HEK293 (cell line): Measurements from ENCODE around the gene TGIF1.

Experiments
- FEZF1 ChIP-seq: fragments of 450-650 bp; formaldehyde crosslinking; IDR thresholded peaks from 2 replicates; pipeline ENCODE4 v1.5.1; 2016; ENCODE audit warnings: missing biosample characterization, missing genetic modification characterization
- GFI1B ChIP-seq: fragments of 450-650 bp; formaldehyde crosslinking; IDR thresholded peaks from 2 replicates; pipeline ENCODE4 v1.5.1; 2016; ENCODE audit warnings: missing biosample characterization, missing genetic modification characterization
- GLI4 ChIP-seq: fragments of 450-650 bp; formaldehyde crosslinking; IDR thresholded peaks from 2 replicates; pipeline ENCODE4 v1.5.1; 2016; ENCODE audit warnings: missing biosample characterization, missing genetic modification characterization
- GLIS2 ChIP-seq: fragments of 450-650 bp; formaldehyde crosslinking; IDR thresholded peaks from 2 replicates; pipeline ENCODE4 v1.5.1; 2016; ENCODE audit warnings: missing biosample characterization, missing genetic modification characterization
- REPIN1 ChIP-seq: fragments of 450-650 bp; formaldehyde crosslinking; IDR thresholded peaks from 2 replicates; pipeline ENCODE4 v1.5.1; 2017; ENCODE audit warnings: missing biosample characterization, missing genetic modification characterization, low read depth
- SETDB1 ChIP-seq: IDR thresholded peaks from one replicate; pipeline ENCODE4 v1.6.1; 2017; ENCODE audit warnings: mild to moderate bottlenecking, low read length, moderate library complexity, mixed read lengths; ENCODE audit not compliant: insufficient read length
- TCF7L2 ChIP-seq: IDR thresholded peaks from 2 replicates; pipeline ENCODE4 v1.6.1; 2011; ENCODE audit warnings: low read depth, mild to moderate bottlenecking, inconsistent platforms, low read length, moderate library complexity, borderline replicate concordance
- WT1 ChIP-seq: fragments of 450-650 bp; formaldehyde crosslinking; IDR thresholded peaks from 2 replicates; pipeline ENCODE4 v1.5.1; 2016; ENCODE audit warnings: missing biosample characterization, missing genetic modification characterization
- ZFP41 ChIP-seq: fragments of 450-650 bp; formaldehyde crosslinking; IDR thresholded peaks from 2 replicates; pipeline ENCODE4 v1.5.1; 2016; ENCODE audit warnings: missing biosample characterization, missing genetic modification characterization, borderline replicate concordance
- ZNF146 ChIP-seq: fragments of 450-650 bp; formaldehyde crosslinking; IDR thresholded peaks from 2 replicates; pipeline ENCODE4 v1.5.1; 2016; ENCODE audit warnings: missing biosample characterization, missing genetic modification characterization
- ZNF169 ChIP-seq: fragments of 450-650 bp; formaldehyde crosslinking; IDR thresholded peaks from 2 replicates; pipeline ENCODE4 v1.5.1; 2016; ENCODE audit warnings: missing biosample characterization, missing genetic modification characterization
- ZNF202 ChIP-seq: fragments of 450-650 bp; formaldehyde crosslinking; IDR thresholded peaks from 2 replicates; pipeline ENCODE4 v1.5.1; 2016; ENCODE audit warnings: missing biosample characterization, missing genetic modification characterization, borderline replicate concordance
- ZNF391 ChIP-seq: fragments of 450-650 bp; formaldehyde crosslinking; IDR thresholded peaks from 2 replicates; pipeline ENCODE4 v1.5.1; 2016; ENCODE audit warnings: low read depth, missing biosample characterization, missing genetic modification characterization, borderline replicate concordance
- ZNF416 ChIP-seq: fragments of 450-650 bp; formaldehyde crosslinking; IDR thresholded peaks from 2 replicates; pipeline ENCODE4 v1.5.1; 2016; ENCODE audit warnings: missing biosample characterization, missing genetic modification characterization
- ZNF426 ChIP-seq: fragments of 450-650 bp; formaldehyde crosslinking; IDR thresholded peaks from 2 replicates; pipeline ENCODE4 v1.5.1; 2017; ENCODE audit warnings: missing biosample characterization, missing genetic modification characterization, mild to moderate bottlenecking, inconsistent platforms, moderate library complexity
- ZNF530 ChIP-seq: fragments of 450-650 bp; formaldehyde crosslinking; IDR thresholded peaks from 2 replicates; pipeline ENCODE4 v1.5.1; 2016; ENCODE audit warnings: low read depth, missing biosample characterization, missing genetic modification characterization
- ZNF560 ChIP-seq: fragments of 450-650 bp; formaldehyde crosslinking; IDR thresholded peaks from 2 replicates; pipeline ENCODE4 v1.5.1; 2017; ENCODE audit warnings: missing biosample characterization, missing genetic modification characterization, borderline replicate concordance
- ZNF610 ChIP-seq: fragments of 450-650 bp; formaldehyde crosslinking; IDR thresholded peaks from 2 replicates; pipeline ENCODE4 v1.5.1; 2016; ENCODE audit warnings: missing biosample characterization, missing genetic modification characterization, borderline replicate concordance
- ZNF654 ChIP-seq: fragments of 450-650 bp; formaldehyde crosslinking; IDR thresholded peaks from 2 replicates; pipeline ENCODE4 v1.5.1; 2016; ENCODE audit warnings: low read depth, missing biosample characterization, missing genetic modification characterization
- ZNF664 ChIP-seq: fragments of 450-650 bp; formaldehyde crosslinking; IDR thresholded peaks from 2 replicates; pipeline ENCODE4 v1.5.1; 2016; ENCODE audit warnings: missing biosample characterization, missing genetic modification characterization
- ZNF677 ChIP-seq: fragments of 450-650 bp; IDR thresholded peaks from 2 replicates; pipeline ENCODE4 v1.5.0; 2018; ENCODE audit warnings: missing biosample characterization, mild to moderate bottlenecking, missing genetic modification characterization, moderate library complexity
- ZNF791 ChIP-seq: fragments of 450-650 bp; formaldehyde crosslinking; IDR thresholded peaks from 2 replicates; pipeline ENCODE4 v1.5.1; 2016; ENCODE audit warnings: missing biosample characterization, missing genetic modification characterization
- ZNF837 ChIP-seq: fragments of 450-650 bp; formaldehyde crosslinking; IDR thresholded peaks from 2 replicates; pipeline ENCODE4 v1.5.1; 2016; ENCODE audit warnings: missing biosample characterization, missing genetic modification characterization
- TF ChIP-seq, protein P1 (sequence below): IDR thresholded peaks from 2 replicates; pipeline ENCODE4 v1.6.1; 2011; ENCODE audit warnings: mild to moderate bottlenecking, low read depth, low read length, borderline replicate concordance
- TF ChIP-seq, protein P2 (sequence below): fragments of 450-650 bp; formaldehyde crosslinking; IDR thresholded peaks from 2 replicates; pipeline ENCODE4; 2016; ENCODE audit warnings: missing biosample characterization, missing genetic modification characterization
- TF ChIP-seq, protein P3 (sequence below): fragments of 450-650 bp; formaldehyde crosslinking; IDR thresholded peaks from 2 replicates; pipeline ENCODE4 v1.5.1; 2016; ENCODE audit warnings: missing biosample characterization, missing genetic modification characterization
- TF ChIP-seq, protein P4 (sequence below): fragments of 450-650 bp; formaldehyde crosslinking; IDR thresholded peaks from 2 replicates; pipeline ENCODE4 v1.5.1; 2016; ENCODE audit warnings: missing biosample characterization, missing genetic modification characterization, low read depth
- TF ChIP-seq, protein P5 (sequence below): fragments of 450-650 bp; formaldehyde crosslinking; IDR thresholded peaks from 2 replicates; pipeline ENCODE4 v1.5.1; 2016; ENCODE audit warnings: missing biosample characterization, missing genetic modification characterization

TGIF1 gene

DNA sequence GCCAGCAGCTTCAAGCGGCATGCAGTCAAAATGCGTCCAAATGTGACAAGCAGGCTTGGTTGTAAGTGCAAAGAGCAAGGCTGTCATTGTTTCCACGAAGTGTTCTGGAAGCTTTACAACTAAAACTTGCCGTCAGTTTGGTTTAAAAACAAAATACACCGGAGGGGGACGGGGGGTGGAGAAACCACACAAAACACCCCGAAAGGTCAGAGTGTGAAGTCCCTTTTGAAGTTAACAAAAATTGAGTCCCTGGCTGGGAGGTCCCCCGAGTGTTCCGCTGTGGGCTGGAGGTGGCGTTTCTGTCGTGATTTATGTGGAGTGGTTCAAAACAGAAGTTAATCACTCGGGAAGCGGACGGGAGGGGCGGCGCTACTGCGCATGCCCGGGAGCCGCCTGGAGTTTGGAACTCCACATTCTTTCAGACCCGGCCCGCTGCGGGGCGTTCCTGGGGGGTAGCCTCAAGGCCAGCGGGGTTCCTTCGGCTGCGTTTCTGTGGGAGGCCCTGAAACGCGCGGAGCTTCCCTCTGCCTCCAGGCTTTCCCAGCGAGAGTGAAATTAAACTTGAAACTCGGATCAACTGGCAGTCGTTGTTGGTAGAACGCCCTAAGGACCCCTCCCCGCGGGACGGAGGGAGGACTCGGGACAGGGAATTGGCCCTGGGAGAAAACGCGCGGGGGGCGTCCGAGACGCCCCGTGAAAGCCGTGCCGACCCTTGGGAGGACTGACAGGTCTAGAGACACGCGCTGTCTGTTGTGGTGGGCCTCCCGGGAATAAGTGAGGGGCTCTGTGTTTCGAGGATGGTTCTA lies 1.4 kb downstream of the TGIF1 start (continued):
- TF ChIP-seq ZNF202 (tag by site-specific recombination) = no peak
- no peak for TF ChIP-seq ZFP41 (tag by site-specific recombination)
- TF ChIP-seq, protein P1, sequence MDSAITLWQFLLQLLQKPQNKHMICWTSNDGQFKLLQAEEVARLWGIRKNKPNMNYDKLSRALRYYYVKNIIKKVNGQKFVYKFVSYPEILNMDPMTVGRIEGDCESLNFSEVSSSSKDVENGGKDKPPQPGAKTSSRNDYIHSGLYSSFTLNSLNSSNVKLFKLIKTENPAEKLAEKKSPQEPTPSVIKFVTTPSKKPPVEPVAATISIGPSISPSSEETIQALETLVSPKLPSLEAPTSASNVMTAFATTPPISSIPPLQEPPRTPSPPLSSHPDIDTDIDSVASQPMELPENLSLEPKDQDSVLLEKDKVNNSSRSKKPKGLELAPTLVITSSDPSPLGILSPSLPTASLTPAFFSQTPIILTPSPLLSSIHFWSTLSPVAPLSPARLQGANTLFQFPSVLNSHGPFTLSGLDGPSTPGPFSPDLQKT = no peak
- no peak for TF ChIP-seq SETDB1
- no peak for TF ChIP-seq ZNF426 (tag by site-specific recombination)
- peak; percentile 78 for TF ChIP-seq FEZF1 (tag by site-specific recombination)
- TF ChIP-seq, protein P2, sequence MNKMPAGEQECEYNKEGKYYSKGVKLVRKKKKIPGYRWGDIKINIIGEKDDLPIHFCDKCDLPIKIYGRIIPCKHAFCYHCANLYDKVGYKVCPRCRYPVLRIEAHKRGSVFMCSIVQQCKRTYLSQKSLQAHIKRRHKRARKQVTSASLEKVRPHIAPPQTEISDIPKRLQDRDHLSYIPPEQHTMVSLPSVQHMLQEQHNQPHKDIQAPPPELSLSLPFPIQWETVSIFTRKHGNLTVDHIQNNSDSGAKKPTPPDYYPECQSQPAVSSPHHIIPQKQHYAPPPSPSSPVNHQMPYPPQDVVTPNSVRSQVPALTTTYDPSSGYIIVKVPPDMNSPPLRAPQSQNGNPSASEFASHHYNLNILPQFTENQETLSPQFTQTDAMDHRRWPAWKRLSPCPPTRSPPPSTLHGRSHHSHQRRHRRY (tag by site-specific recombination) = no peak
- no peak for TF ChIP-seq GLI4 (tag by site-specific recombination)
- no peak for TF ChIP-seq ZNF146 (tag by site-specific recombination)
- TF ChIP-seq ZNF664 (tag by site-specific recombination) = no peak
- TF ChIP-seq ZNF530 (tag by site-specific recombination) = no peak
- TF ChIP-seq ZNF169 (tag by site-specific recombination) = no peak
- peak; percentile 98 for TF ChIP-seq GLIS2 (tag by site-specific recombination)
- TF ChIP-seq REPIN1 (tag by site-specific recombination) = no peak
- no peak for TF ChIP-seq ZNF654 (tag by site-specific recombination)
- TF ChIP-seq, protein P3, sequence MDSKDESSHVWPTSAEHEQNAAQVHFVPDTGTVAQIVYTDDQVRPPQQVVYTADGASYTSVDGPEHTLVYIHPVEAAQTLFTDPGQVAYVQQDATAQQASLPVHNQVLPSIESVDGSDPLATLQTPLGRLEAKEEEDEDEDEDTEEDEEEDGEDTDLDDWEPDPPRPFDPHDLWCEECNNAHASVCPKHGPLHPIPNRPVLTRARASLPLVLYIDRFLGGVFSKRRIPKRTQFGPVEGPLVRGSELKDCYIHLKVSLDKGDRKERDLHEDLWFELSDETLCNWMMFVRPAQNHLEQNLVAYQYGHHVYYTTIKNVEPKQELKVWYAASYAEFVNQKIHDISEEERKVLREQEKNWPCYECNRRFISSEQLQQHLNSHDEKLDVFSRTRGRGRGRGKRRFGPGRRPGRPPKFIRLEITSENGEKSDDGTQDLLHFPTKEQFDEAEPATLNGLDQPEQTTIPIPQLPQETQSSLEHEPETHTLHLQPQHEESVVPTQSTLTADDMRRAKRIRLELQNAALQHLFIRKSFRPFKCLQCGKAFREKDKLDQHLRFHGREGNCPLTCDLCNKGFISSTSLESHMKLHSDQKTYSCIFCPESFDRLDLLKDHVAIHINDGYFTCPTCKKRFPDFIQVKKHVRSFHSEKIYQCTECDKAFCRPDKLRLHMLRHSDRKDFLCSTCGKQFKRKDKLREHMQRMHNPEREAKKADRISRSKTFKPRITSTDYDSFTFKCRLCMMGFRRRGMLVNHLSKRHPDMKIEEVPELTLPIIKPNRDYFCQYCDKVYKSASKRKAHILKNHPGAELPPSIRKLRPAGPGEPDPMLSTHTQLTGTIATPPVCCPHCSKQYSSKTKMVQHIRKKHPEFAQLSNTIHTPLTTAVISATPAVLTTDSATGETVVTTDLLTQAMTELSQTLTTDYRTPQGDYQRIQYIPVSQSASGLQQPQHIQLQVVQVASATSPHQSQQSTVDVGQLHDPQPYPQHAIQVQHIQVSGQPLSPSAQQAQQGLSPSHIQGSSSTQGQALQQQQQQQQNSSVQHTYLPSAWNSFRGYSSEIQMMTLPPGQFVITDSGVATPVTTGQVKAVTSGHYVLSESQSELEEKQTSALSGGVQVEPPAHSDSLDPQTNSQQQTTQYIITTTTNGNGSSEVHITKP (tag by site-specific recombination) = peak; percentile 8
- no peak for TF ChIP-seq ZNF560 (tag by site-specific recombination)
- TF ChIP-seq ZNF416 (tag by site-specific recombination) = no peak
- no peak for TF ChIP-seq ZNF791 (tag by site-specific recombination)
- TF ChIP-seq, protein P4, sequence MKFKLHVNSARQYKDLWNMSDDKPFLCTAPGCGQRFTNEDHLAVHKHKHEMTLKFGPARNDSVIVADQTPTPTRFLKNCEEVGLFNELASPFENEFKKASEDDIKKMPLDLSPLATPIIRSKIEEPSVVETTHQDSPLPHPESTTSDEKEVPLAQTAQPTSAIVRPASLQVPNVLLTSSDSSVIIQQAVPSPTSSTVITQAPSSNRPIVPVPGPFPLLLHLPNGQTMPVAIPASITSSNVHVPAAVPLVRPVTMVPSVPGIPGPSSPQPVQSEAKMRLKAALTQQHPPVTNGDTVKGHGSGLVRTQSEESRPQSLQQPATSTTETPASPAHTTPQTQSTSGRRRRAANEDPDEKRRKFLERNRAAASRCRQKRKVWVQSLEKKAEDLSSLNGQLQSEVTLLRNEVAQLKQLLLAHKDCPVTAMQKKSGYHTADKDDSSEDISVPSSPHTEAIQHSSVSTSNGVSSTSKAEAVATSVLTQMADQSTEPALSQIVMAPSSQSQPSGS (tag by site-specific recombination) = no peak
- TF ChIP-seq, protein P5, sequence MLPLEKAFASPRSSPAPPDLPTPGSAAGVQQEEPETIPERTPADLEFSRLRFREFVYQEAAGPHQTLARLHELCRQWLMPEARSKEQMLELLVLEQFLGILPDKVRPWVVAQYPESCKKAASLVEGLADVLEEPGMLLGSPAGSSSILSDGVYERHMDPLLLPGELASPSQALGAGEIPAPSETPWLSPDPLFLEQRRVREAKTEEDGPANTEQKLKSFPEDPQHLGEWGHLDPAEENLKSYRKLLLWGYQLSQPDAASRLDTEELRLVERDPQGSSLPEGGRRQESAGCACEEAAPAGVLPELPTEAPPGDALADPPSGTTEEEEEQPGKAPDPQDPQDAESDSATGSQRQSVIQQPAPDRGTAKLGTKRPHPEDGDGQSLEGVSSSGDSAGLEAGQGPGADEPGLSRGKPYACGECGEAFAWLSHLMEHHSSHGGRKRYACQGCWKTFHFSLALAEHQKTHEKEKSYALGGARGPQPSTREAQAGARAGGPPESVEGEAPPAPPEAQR (tag by site-specific recombination) = no peak
- TF ChIP-seq WT1 (tag by site-specific recombination) = 0 out of 2 replicates have a peak, but pooled peaks have one; percentile 11
- TF ChIP-seq ZNF391 = no peak
- no peak for TF ChIP-seq GFI1B (tag by site-specific recombination)
- no peak for TF ChIP-seq ZNF677 (tag by site-specific recombination)
- TF ChIP-seq ZNF837 (tag by site-specific recombination) = no peak
- TF ChIP-seq TCF7L2 = no peak
- TF ChIP-seq ZNF610 = no peak
